ENCODE results near the gene VPS13D. TPM values are rescaled to one million over a fixed set of nuclear protein-coding genes. Genes with fewer than 3 reads are reported as not detected.

The VPS13D gene
- total RNA-seq, 1 experiment from 2014 or later, result 20.2 TPM

DNA sequence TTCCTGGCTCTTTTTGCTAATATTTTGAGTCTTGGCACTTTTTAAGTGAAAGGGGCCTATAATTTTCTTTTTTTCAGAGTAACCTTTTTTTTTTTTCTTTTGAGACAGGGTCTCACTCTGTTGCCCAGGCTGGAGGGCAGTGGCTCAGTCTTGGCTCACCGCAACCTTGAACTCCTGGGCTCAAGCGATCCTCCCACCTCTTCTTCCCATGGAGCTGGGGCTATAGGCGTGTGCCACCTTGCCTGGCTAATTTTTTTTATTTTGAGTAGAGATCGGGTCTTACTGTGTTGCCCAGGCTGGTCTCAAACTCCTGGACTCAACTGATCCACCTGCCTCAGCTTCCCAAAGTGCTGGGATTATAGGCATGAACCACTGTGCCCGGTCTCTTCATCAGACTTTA is 285.4 kb downstream of the VPS13D start:
- Histone ChIP-seq H3K27me3 (ENCODE audit: insufficient read depth, low read length) (no peaks in the 10 kb centered on the region), H2BK20ac (ENCODE audit: low read depth, low read length, poor library complexity, severe bottlenecking) (no peak overlapping the region), H3K9ac (ENCODE audit: extremely low read depth, insufficient read length, low read length) (no peak overlapping the region), H4K91ac (ENCODE audit: insufficient read length, low read depth, low read length) (no peak overlapping the region), H3K4me2 (ENCODE audit: insufficient read depth, insufficient read length, low read length) (no peak overlapping the region), H2AK5ac (ENCODE audit: insufficient read length, low read length) (no peak overlapping the region), H3K18ac (ENCODE audit: insufficient read length, low read depth, low read length) (no peak overlapping the region), H4K8ac (replicated peaks; ENCODE audit: insufficient read length, low read depth, low read length) (no peak overlapping the region), H2AFZ (ENCODE audit: low read length) (no peak overlapping the region), H3K23ac (ENCODE audit: insufficient read length, low read depth, low read length) (no peak overlapping the region), H2BK12ac (ENCODE audit: insufficient read length, low read depth, low read length) (no peak overlapping the region), H3K23me2 (ENCODE audit: insufficient read length, low read depth, low read length, poor library complexity, severe bottlenecking) (no peaks in the 10 kb centered on the region), H3K79me1 (ENCODE audit: insufficient read depth, low read depth, low read length, poor library complexity, severe bottlenecking) (no peaks in the 10 kb centered on the region), H4K5ac (ENCODE audit: insufficient read length, low read depth, low read length) (no peak overlapping the region), H3T11ph (ENCODE audit: low read length) (no peak overlapping the region), H2BK5ac (ENCODE audit: insufficient read length, low read length) (no peak overlapping the region), H4K20me1 (ENCODE audit: control insufficient read depth, insufficient read depth, insufficient read length) (no peaks in the 10 kb centered on the region), H3K79me2 (ENCODE audit: insufficient read depth, low read length) (no peaks in the 10 kb centered on the region), H3K4me1 (ENCODE audit: insufficient read depth, low read length) (peaks cover 5% of the 10 kb centered on the region), H2BK120ac (ENCODE audit: low read depth, low read length, poor library complexity, severe bottlenecking) (no peak overlapping the region), H2BK15ac (ENCODE audit: low read depth, low read length) (no peak overlapping the region), H3K56ac (ENCODE audit: insufficient read length, low read depth, low read length) (no peak overlapping the region), H3K27ac (ENCODE audit: insufficient read length, low read depth, low read length) (no peak overlapping the region), H3K9me3 (ENCODE audit: control insufficient read depth, low read depth, low read length) (no peaks in the 10 kb centered on the region), H3K4ac (ENCODE audit: low read depth, low read length) (no peak overlapping the region), H3K14ac (ENCODE audit: insufficient read depth, low read length) (no peak overlapping the region)
- Mint-ChIP-seq H3K27ac (no peak overlapping the region), H3K4me3 (no peak overlapping the region), H3K36me3 (ENCODE audit: insufficient read depth in 1 of 3, low read depth in 3 of 3) (peaks cover 0 to 4% (median 0%) of the 10 kb centered on the region in 3 experiments; a peak in 2 of 7 replicates), H3K4me1 (peaks cover 21 to 26% of the 10 kb centered on the region in 2 experiments), H3K27me3 (ENCODE audit: low read depth) (no peaks in the 10 kb centered on the region), H3K9me3 (no peaks in the 10 kb centered on the region)
- DNase-seq, result no peak
- WGBS (ENCODE audit: extremely low coverage, insufficient read length, low lambda C conversion rate), result no CpG with 5 or more reads among the region's 5 CpGs
- TF ChIP-seq, protein P1, sequence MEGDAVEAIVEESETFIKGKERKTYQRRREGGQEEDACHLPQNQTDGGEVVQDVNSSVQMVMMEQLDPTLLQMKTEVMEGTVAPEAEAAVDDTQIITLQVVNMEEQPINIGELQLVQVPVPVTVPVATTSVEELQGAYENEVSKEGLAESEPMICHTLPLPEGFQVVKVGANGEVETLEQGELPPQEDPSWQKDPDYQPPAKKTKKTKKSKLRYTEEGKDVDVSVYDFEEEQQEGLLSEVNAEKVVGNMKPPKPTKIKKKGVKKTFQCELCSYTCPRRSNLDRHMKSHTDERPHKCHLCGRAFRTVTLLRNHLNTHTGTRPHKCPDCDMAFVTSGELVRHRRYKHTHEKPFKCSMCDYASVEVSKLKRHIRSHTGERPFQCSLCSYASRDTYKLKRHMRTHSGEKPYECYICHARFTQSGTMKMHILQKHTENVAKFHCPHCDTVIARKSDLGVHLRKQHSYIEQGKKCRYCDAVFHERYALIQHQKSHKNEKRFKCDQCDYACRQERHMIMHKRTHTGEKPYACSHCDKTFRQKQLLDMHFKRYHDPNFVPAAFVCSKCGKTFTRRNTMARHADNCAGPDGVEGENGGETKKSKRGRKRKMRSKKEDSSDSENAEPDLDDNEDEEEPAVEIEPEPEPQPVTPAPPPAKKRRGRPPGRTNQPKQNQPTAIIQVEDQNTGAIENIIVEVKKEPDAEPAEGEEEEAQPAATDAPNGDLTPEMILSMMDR (conservative IDR thresholded peaks at IDR 0.05), result no peak

Data from H9 (cell line).